ENCODE measurements around the gene CEP126. TPM values are rescaled to one million over a fixed set of nuclear protein-coding genes. Genes with fewer than 3 reads are reported as not detected.

The CEP126 gene, protein sequence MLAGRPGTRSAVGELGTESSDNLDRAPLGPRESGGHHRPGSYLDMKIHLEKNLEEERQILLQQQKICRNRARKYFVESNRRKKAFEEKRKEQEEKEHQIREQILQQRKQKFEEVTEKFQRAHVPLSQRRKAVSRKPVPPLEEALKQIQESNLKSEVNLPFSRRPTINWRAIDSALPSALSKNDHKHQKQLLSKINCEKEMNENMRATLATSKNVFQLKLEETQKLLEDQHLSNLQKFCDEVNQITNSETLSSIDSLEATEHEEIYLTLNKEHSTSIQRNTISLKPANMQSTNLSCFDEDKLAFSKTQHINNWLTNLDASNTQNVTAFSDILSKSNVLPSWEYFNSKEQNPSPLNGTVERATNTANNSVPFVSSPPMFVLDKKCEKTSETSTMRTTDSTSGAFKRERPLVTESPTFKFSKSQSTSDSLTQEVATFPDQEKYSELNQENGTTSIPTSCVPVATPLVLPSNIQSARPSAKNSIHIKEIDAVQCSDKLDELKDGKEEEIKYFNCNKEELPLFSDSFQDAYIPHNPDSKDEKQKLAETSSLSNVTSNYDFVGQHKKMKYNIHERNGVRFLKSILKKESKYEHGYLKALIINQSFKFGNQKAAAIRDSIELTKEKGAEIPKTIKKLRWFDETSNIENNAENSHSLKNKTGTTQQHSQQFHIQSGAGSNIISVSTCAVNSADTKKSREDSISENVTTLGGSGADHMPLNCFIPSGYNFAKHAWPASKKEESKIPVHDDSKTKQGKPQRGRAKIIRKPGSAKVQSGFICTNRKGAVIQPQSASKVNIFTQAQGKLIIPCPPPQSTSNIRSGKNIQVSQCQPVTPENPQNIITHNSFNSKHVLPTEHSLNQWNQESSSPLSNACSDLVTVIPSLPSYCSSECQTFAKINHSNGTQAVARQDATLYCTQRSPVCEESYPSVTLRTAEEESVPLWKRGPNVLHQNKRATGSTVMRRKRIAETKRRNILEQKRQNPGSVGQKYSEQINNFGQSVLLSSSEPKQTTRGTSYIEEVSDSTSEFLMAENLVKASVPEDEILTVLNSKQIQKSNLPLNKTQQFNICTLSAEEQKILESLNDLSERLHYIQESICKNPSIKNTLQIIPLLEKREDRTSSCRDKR
- total RNA-seq (10 to 100 TPM in 1 of 5 donors, 1 to 10 TPM in 4; 2.2 to 52.5 (median 2.6) TPM), polyA plus RNA-seq (1 to 10 TPM; 1.1 to 1.8 (median 1.3) TPM)
- long read RNA-seq, donor 1: 0 reads
- long read RNA-seq, donor 2: 0 reads
- long read RNA-seq, donor 3: 0 reads
- long read RNA-seq, donor 4: 0 reads
- long read RNA-seq, donor 5: 0 reads
- long read RNA-seq, donor 6: 0 reads
- long read RNA-seq, donor 7: 0 reads
- long read RNA-seq, donor 8: 0 reads
- long read RNA-seq, donor 9: 0 reads
- long read RNA-seq, donor 10: 0 reads

- H3K4me3 ChIP-seq: peak within 1 kb of the TSS; percentile 63 to 91 (median 72)
- 0 to 1% (median 0%) methylated on average over 21 to 56 of the region's 56 CpGs for WGBS, 5 donors
- H3K27ac ChIP-seq: peak within 1 kb of the TSS; percentile 75 to 89 (median 83)
- intact Hi-C loops (cut with DNase I; ENCODE audit: low total_unique reads): no loop called here
- no peaks in the 10 kb centered on the region for H3K9me3 ChIP-seq
- H3K36me3 ChIP-seq: no peaks in the 10 kb centered on the region
- DNase-seq: peak; percentile 93 to 98
- H3K4me1 ChIP-seq: peaks cover 8 to 32% (median 21%) of the 10 kb centered on the region in 4 donors
- TF ChIP-seq, protein P1, sequence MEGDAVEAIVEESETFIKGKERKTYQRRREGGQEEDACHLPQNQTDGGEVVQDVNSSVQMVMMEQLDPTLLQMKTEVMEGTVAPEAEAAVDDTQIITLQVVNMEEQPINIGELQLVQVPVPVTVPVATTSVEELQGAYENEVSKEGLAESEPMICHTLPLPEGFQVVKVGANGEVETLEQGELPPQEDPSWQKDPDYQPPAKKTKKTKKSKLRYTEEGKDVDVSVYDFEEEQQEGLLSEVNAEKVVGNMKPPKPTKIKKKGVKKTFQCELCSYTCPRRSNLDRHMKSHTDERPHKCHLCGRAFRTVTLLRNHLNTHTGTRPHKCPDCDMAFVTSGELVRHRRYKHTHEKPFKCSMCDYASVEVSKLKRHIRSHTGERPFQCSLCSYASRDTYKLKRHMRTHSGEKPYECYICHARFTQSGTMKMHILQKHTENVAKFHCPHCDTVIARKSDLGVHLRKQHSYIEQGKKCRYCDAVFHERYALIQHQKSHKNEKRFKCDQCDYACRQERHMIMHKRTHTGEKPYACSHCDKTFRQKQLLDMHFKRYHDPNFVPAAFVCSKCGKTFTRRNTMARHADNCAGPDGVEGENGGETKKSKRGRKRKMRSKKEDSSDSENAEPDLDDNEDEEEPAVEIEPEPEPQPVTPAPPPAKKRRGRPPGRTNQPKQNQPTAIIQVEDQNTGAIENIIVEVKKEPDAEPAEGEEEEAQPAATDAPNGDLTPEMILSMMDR (IDR thresholded peaks at IDR 0.05): peak in 3 of 7 experiments; percentile 45 to 56 (median 51)
- peak; percentile 3 to 78 (median 23) for TF ChIP-seq POLR2AphosphoS5 (IDR thresholded peaks at IDR 0.05)
- TF ChIP-seq EP300 (IDR thresholded peaks at IDR 0.05): no peak
- no peaks in the 10 kb centered on the region for H3K27me3 ChIP-seq
Measured at GRCh38 chr11:101914738-101915426, at the start of gene CEP126. TSS of gene CEP126 (plus strand) at chr11:101915010. CDS start at chr11:101915285, 275 bp downstream.

GRCh38 chr11:101866619-101867491, 48.0 kb upstream of the CEP126 start:
- TF ChIP-seq POLR2AphosphoS5 (IDR thresholded peaks at IDR 0.05) (peak in 1 of 3 donors; percentile 31), POLR2A (IDR thresholded peaks at IDR 0.05) (no peak), EP300 (IDR thresholded peaks at IDR 0.05) (no peak)
- TF ChIP-seq, protein P1 (IDR thresholded peaks at IDR 0.05): no peak
- 60 to 80% (median 74%) methylated on average over 5 of the region's 5 CpGs for WGBS, 5 donors
- Histone ChIP-seq H3K27me3 (no peaks in the 10 kb centered on the region), H3K9me3 (no peaks in the 10 kb centered on the region), H3K36me3 (no peaks in the 10 kb centered on the region), H3K4me1 (peaks cover 0 to 17% (median 0%) of the 10 kb centered on the region in 4 donors), H3K4me3 (no peak overlapping the region), H3K27ac (no peak overlapping the region)
- intact Hi-C loops (cut with DNase I; ENCODE audit: low total_unique reads): no loop called here
- DNase-seq: peak in 1 of 2 donors; percentile 15

GRCh38 chr11:101867951-101868350, 46.9 kb upstream of the CEP126 start:
- Histone ChIP-seq H3K4me1 (peaks cover 0 to 17% (median 0%) of the 10 kb centered on the region in 4 donors), H3K4me3 (no peak overlapping the region), H3K9me3 (no peaks in the 10 kb centered on the region), H3K27me3 (no peaks in the 10 kb centered on the region), H3K27ac (no peak overlapping the region), H3K36me3 (no peaks in the 10 kb centered on the region)
- DNase-seq: no peak
- intact Hi-C loops (cut with DNase I; ENCODE audit: low total_unique reads): no loop called here
- 73 to 92% (median 83%) methylated on average over 2 of the region's 2 CpGs for WGBS, 5 donors
- TF ChIP-seq, protein P1 (IDR thresholded peaks at IDR 0.05): no peak
- TF ChIP-seq EP300 (IDR thresholded peaks at IDR 0.05) (no peak), POLR2AphosphoS5 (IDR thresholded peaks at IDR 0.05) (no peak), POLR2A (IDR thresholded peaks at IDR 0.05) (no peak)

All from stomach (tissue), 19 donors.